ENCODE measurements around the gene OGT.
"Not testable (repeated sequence)": the region's sequence is repeated elsewhere in the genome, so short reads cannot be mapped to it uniquely, and the experiment has no call there.

Gene OGT

GRCh38 chrX:71532753-71533425, at the start of gene OGT:
OGT (plus strand) TSS chrX:71533104; CDS start chrX:71533300, 196 bp downstream.
- no peaks in the 10 kb centered on the region for H3K27me3 ChIP-seq (ENCODE audit: low read depth)
- in situ Hi-C loops (cut with MboI; ENCODE audit: low sequenced_read_pairs), result no loop called here
- H3K4me1 ChIP-seq, result peaks cover 20% of the 10 kb centered on the region
- peak within 1 kb of the TSS; percentile 97 for H3K4me3 ChIP-seq
- H3K36me3 ChIP-seq (replicated peaks), result peaks cover 23% of the 10 kb centered on the region
- peak; percentile 94 to 99 for DNase-seq (ENCODE audit: low spot score in 2 of 2)
- no peaks in the 10 kb centered on the region for H3K9me3 ChIP-seq

GRCh38 chrX:71487814-71488213, 45.1 kb upstream of the OGT start:
- no peak overlapping the region for H3K4me3 ChIP-seq
- H3K27me3 ChIP-seq (ENCODE audit: low read depth), result no peaks in the 10 kb centered on the region
- H3K36me3 ChIP-seq (replicated peaks), result no peaks in the 10 kb centered on the region
- no peak for DNase-seq (ENCODE audit: low spot score in 2 of 2)
- in situ Hi-C loops (cut with MboI; ENCODE audit: low sequenced_read_pairs), result no loop called here
- no peaks in the 10 kb centered on the region for H3K9me3 ChIP-seq
- H3K4me1 ChIP-seq, result no peaks in the 10 kb centered on the region

GRCh38 chrX:71489540-71489939, 43.4 kb upstream of the OGT start:
- Histone ChIP-seq H3K4me3 (no peak overlapping the region), H3K9me3 (no peaks in the 10 kb centered on the region), H3K4me1 (no peaks in the 10 kb centered on the region), H3K27me3 (ENCODE audit: low read depth) (no peaks in the 10 kb centered on the region), H3K36me3 (replicated peaks) (no peaks in the 10 kb centered on the region)
- no peak for DNase-seq (ENCODE audit: low spot score in 2 of 2)
- in situ Hi-C loops (cut with MboI; ENCODE audit: low sequenced_read_pairs), result no loop called here

GRCh38 chrX:71492231-71493065, 40.5 kb upstream of the OGT start:
- in situ Hi-C loops (cut with MboI; ENCODE audit: low sequenced_read_pairs), result no loop called here
- H3K27me3 ChIP-seq (ENCODE audit: low read depth), result no peaks in the 10 kb centered on the region
- no peaks in the 10 kb centered on the region for H3K9me3 ChIP-seq
- H3K4me1 ChIP-seq, result no peaks in the 10 kb centered on the region
- no peak for DNase-seq (ENCODE audit: low spot score in 2 of 2)
- no peak overlapping the region for H3K4me3 ChIP-seq
- H3K36me3 ChIP-seq (replicated peaks), result no peaks in the 10 kb centered on the region

- Histone ChIP-seq H3K9me3 (no peaks in the 10 kb centered on the region), H3K4me1 (no peaks in the 10 kb centered on the region), H3K4me3 (no peak overlapping the region), H3K36me3 (replicated peaks) (no peaks in the 10 kb centered on the region), H3K27me3 (ENCODE audit: low read depth) (no peaks in the 10 kb centered on the region)
- DNase-seq (ENCODE audit: low spot score in 2 of 2), result no peak
- in situ Hi-C loops (cut with MboI; ENCODE audit: low sequenced_read_pairs), result no loop called here
These were observed 39.7 kb upstream of the OGT start for GRCh38 chrX:71493111-71493613.

GRCh38 chrX:71495979-71496378, 36.9 kb upstream of the OGT start:
- H3K9me3 ChIP-seq; in situ Hi-C loops (cut with MboI; ENCODE audit: low sequenced_read_pairs); H3K27me3 ChIP-seq (ENCODE audit: low read depth); H3K4me1 ChIP-seq; DNase-seq (ENCODE audit: low spot score in 2 of 2); H3K36me3 ChIP-seq (replicated peaks); H3K4me3 ChIP-seq: not testable (repeated sequence)

- Histone ChIP-seq H3K4me1 (no peaks in the 10 kb centered on the region), H3K9me3 (no peaks in the 10 kb centered on the region), H3K4me3 (no peak overlapping the region), H3K36me3 (replicated peaks) (no peaks in the 10 kb centered on the region), H3K27me3 (ENCODE audit: low read depth) (no peaks in the 10 kb centered on the region)
- DNase-seq (ENCODE audit: low spot score in 2 of 2), result no peak
- in situ Hi-C loops (cut with MboI; ENCODE audit: low sequenced_read_pairs), result no loop called here
These were observed 36.4 kb upstream of the OGT start for GRCh38 chrX:71496476-71496875.

- H3K27me3 ChIP-seq (ENCODE audit: low read depth); H3K36me3 ChIP-seq (replicated peaks); in situ Hi-C loops (cut with MboI; ENCODE audit: low sequenced_read_pairs); H3K4me3 ChIP-seq; H3K4me1 ChIP-seq; DNase-seq (ENCODE audit: low spot score in 2 of 2); H3K9me3 ChIP-seq: not testable (repeated sequence)
These were observed 30.8 kb upstream of the OGT start for GRCh38 chrX:71502080-71502479.

GRCh38 chrX:71504346-71504745, 28.6 kb upstream of the OGT start:
- Histone ChIP-seq H3K9me3 (no peaks in the 10 kb centered on the region), H3K27me3 (ENCODE audit: low read depth) (no peaks in the 10 kb centered on the region), H3K4me1 (no peaks in the 10 kb centered on the region), H3K4me3 (no peak overlapping the region), H3K36me3 (replicated peaks) (no peaks in the 10 kb centered on the region)
- in situ Hi-C loops (cut with MboI; ENCODE audit: low sequenced_read_pairs), result no loop called here
- no peak for DNase-seq (ENCODE audit: low spot score in 2 of 2)

GRCh38 chrX:71509289-71509688, 23.6 kb upstream of the OGT start:
- Histone ChIP-seq H3K36me3 (replicated peaks) (no peaks in the 10 kb centered on the region), H3K9me3 (no peaks in the 10 kb centered on the region), H3K4me1 (no peaks in the 10 kb centered on the region), H3K4me3 (no peak overlapping the region), H3K27me3 (ENCODE audit: low read depth) (no peaks in the 10 kb centered on the region)
- no peak for DNase-seq (ENCODE audit: low spot score in 2 of 2)
- in situ Hi-C loops (cut with MboI; ENCODE audit: low sequenced_read_pairs), result no loop called here

GRCh38 chrX:71510161-71510560, 22.7 kb upstream of the OGT start:
- Histone ChIP-seq H3K4me3 (no peak overlapping the region), H3K27me3 (ENCODE audit: low read depth) (no peaks in the 10 kb centered on the region), H3K4me1 (no peaks in the 10 kb centered on the region), H3K36me3 (replicated peaks) (no peaks in the 10 kb centered on the region), H3K9me3 (no peaks in the 10 kb centered on the region)
- in situ Hi-C loops (cut with MboI; ENCODE audit: low sequenced_read_pairs), result no loop called here
- no peak for DNase-seq (ENCODE audit: low spot score in 2 of 2)

- in situ Hi-C loops (cut with MboI; ENCODE audit: low sequenced_read_pairs); H3K9me3 ChIP-seq; H3K36me3 ChIP-seq (replicated peaks); H3K27me3 ChIP-seq (ENCODE audit: low read depth); H3K4me3 ChIP-seq; DNase-seq (ENCODE audit: low spot score in 2 of 2); H3K4me1 ChIP-seq: not testable (repeated sequence)
These were observed 19.2 kb upstream of the OGT start for GRCh38 chrX:71513731-71514130.

- in situ Hi-C loops (cut with MboI; ENCODE audit: low sequenced_read_pairs), result no loop called here
- Histone ChIP-seq H3K4me3 (no peak overlapping the region), H3K4me1 (no peaks in the 10 kb centered on the region), H3K9me3 (no peaks in the 10 kb centered on the region), H3K36me3 (replicated peaks) (no peaks in the 10 kb centered on the region), H3K27me3 (ENCODE audit: low read depth) (no peaks in the 10 kb centered on the region)
- DNase-seq (ENCODE audit: low spot score in 2 of 2), result no peak
These were observed 18.4 kb upstream of the OGT start for GRCh38 chrX:71514367-71515037.

- Histone ChIP-seq H3K9me3 (no peaks in the 10 kb centered on the region), H3K4me1 (no peaks in the 10 kb centered on the region), H3K4me3 (no peak overlapping the region), H3K36me3 (replicated peaks) (no peaks in the 10 kb centered on the region), H3K27me3 (ENCODE audit: low read depth) (no peaks in the 10 kb centered on the region)
- DNase-seq (ENCODE audit: low spot score in 2 of 2), result no peak
- in situ Hi-C loops (cut with MboI; ENCODE audit: low sequenced_read_pairs), result no loop called here
These were observed 17.9 kb upstream of the OGT start for GRCh38 chrX:71515038-71515396.

Measured in HAP-1 (cell line).